Body of pancreas (tissue), 4 donors: ENCODE measurements around the gene NMNAT3.

Experiments used
- POLR2A ChIP-seq, 3 donors: fragments of 450-650 bp; IDR thresholded peaks; one replicate each; pipeline ENCODE4 v1.6.1; 2016; ENCODE audit warnings: antibody characterized with exemption in 3 of 3, mild to moderate bottlenecking in 2 of 3
- TF ChIP-seq, protein P1 (sequence below), 7 experiments: fragments of 450-650 bp in 4 of 7; fragments of 200-600 bp in 3 of 7; sonication (generic) in 3 of 7; IDR thresholded peaks; one replicate each; pipeline ENCODE4 v1.5.1; 2016 to 2019; ENCODE audit warnings: antibody characterized with exemption in 7 of 7

DNA sequence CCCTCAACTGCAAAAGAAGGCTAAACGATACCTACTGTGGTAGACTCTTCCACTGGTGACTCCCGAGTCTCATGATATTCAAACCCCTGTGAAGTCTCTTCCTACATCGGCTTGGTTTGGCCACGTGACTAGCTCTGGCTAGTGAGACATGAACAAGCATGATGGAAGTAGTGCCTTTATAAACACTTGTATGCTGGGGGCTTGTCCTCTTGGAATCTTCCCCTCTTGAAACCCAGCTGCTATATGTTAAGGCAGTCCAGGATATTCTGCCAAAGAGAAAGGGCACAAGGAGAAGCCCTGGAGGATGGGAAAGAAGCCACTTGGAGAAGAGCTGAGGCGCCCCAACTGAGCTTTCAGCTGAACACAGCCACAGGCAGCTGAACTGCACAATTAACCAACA is 154.6 kb downstream of the NMNAT3 start:
- TF ChIP-seq, protein P1, sequence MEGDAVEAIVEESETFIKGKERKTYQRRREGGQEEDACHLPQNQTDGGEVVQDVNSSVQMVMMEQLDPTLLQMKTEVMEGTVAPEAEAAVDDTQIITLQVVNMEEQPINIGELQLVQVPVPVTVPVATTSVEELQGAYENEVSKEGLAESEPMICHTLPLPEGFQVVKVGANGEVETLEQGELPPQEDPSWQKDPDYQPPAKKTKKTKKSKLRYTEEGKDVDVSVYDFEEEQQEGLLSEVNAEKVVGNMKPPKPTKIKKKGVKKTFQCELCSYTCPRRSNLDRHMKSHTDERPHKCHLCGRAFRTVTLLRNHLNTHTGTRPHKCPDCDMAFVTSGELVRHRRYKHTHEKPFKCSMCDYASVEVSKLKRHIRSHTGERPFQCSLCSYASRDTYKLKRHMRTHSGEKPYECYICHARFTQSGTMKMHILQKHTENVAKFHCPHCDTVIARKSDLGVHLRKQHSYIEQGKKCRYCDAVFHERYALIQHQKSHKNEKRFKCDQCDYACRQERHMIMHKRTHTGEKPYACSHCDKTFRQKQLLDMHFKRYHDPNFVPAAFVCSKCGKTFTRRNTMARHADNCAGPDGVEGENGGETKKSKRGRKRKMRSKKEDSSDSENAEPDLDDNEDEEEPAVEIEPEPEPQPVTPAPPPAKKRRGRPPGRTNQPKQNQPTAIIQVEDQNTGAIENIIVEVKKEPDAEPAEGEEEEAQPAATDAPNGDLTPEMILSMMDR (IDR thresholded peaks at IDR 0.05), result no peak
- no peak for TF ChIP-seq POLR2A (IDR thresholded peaks at IDR 0.05)
